Vagina (tissue), 2 donors: ENCODE results near the gene DNAH9.

Experiments
- CTCF ChIP-seq, 3 experiments: fragments of 450-650 bp in 2 of 3; fragments of 200-600 bp in 1 of 3; sonication (generic) in 1 of 3; IDR thresholded peaks; one replicate each; pipeline ENCODE4 v1.5.1; 2017 to 2019; ENCODE audit warnings: antibody characterized with exemption in 3 of 3, mild to moderate bottlenecking in 2 of 3, moderate library complexity in 2 of 3
- POLR2A ChIP-seq, 2 donors: fragments of 450-650 bp; IDR thresholded peaks; one replicate each; pipeline ENCODE4 v1.6.1; 2017; ENCODE audit warnings: antibody characterized with exemption in 2 of 2, mild to moderate bottlenecking in 2 of 2, moderate library complexity in 2 of 2

DNA sequence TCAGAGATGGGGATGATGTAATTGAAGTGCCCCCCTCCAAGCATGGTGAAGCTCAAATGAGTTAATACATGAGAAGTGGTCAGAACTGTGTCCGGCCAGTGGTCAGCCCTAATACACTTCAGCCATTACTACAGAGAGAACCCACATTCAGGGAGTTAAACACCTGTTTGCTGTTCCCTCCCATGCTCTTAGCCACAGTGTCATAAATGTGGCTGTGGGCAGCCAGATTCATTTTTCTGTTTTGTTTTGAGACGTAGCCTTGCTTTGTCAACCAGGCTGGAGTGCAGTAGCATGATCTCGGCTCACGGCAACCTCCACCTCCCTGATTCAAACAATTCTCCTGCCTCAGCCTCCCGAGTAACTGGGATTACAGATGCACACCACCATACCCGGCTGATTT lies 139.9 kb downstream of the DNAH9 start:
- TF ChIP-seq CTCF (IDR thresholded peaks at IDR 0.05) (no peak), POLR2A (IDR thresholded peaks at IDR 0.05) (no peak)
